ENCODE data around the gene RUFY2.
A peak's percentile ranks its signal among the peaks of the same experiment; 100 is the strongest.
"Not testable (repeated sequence)": the region's sequence is repeated elsewhere in the genome, so short reads cannot be mapped to it uniquely, and the experiment has no call there.

The RUFY2 gene

GRCh38 chr10:68406815-68407548 lies at the start of gene RUFY2:
RUFY2 (minus strand) TSS chr10:68407277; CDS start chr10:68407189, 88 bp downstream.
- DNase-seq: peak; percentile 70 to 78

- DNase-seq: not testable (repeated sequence)
Measured at GRCh38 chr10:68449698-68450097, 42.6 kb upstream of the RUFY2 start.

GRCh38 chr10:68446179-68446578 lies 39.1 kb upstream of the RUFY2 start:
- no peak for DNase-seq

GRCh38 chr10:68442971-68443370 lies 35.9 kb upstream of the RUFY2 start:
- DNase-seq: no peak

GRCh38 chr10:68440898-68441297 lies 33.8 kb upstream of the RUFY2 start:
- DNase-seq: no peak

GRCh38 chr10:68435803-68436202 lies 28.7 kb upstream of the RUFY2 start:
- DNase-seq: no peak

GRCh38 chr10:68434657-68435056 lies 27.6 kb upstream of the RUFY2 start:
- DNase-seq: no peak

- no peak for DNase-seq
Measured at GRCh38 chr10:68428396-68429104, 21.5 kb upstream of the RUFY2 start.

- no peak for DNase-seq
Measured at GRCh38 chr10:68424454-68425014, 17.5 kb upstream of the RUFY2 start.

GRCh38 chr10:68423522-68423921 lies 16.4 kb upstream of the RUFY2 start:
- DNase-seq: no peak

GRCh38 chr10:68419376-68419775 lies 12.3 kb upstream of the RUFY2 start:
- DNase-seq: no peak

- DNase-seq: no peak
Measured at GRCh38 chr10:68408898-68409518, 1.9 kb upstream of the RUFY2 start.

- peak; percentile 37 to 38 for DNase-seq
Measured at GRCh38 chr10:68406111-68406814, 814 bp downstream of the RUFY2 start.

GRCh38 chr10:68403701-68404100 lies 3.4 kb downstream of the RUFY2 start:
- no peak for DNase-seq

- no peak for DNase-seq
Measured at GRCh38 chr10:68402276-68402675, 4.8 kb downstream of the RUFY2 start.

GRCh38 chr10:68397005-68397404 lies 10.1 kb downstream of the RUFY2 start:
- no peak for DNase-seq

GRCh38 chr10:68385740-68386139 lies 21.3 kb downstream of the RUFY2 start:
- no peak for DNase-seq

- no peak for DNase-seq
Measured at GRCh38 chr10:68371604-68372003, 35.5 kb downstream of the RUFY2 start.

GRCh38 chr10:68367121-68367520 lies 40.0 kb downstream of the RUFY2 start:
- DNase-seq: no peak

- no peak for DNase-seq
Measured at GRCh38 chr10:68366600-68366999, 40.5 kb downstream of the RUFY2 start.

- no peak for DNase-seq
Measured at GRCh38 chr10:68365611-68366010, 41.5 kb downstream of the RUFY2 start.

- no peak for DNase-seq
Measured at GRCh38 chr10:68364101-68364886, 42.8 kb downstream of the RUFY2 start.
